Mesothelial cell of epicardium (in vitro differentiated cells): ENCODE measurements around the gene CSNK2A1. TPM values are rescaled to one million over a fixed set of nuclear protein-coding genes. Genes with fewer than 3 reads are reported as not detected.

Experiments used
- DNase-seq, 2 experiments: peaks; one replicate each; pipeline ENCODE4 v3.0.0; 2021; ENCODE audit warnings: low spot score in 2 of 2; ENCODE audit not compliant: unreplicated experiment in 2 of 2
- H3K27ac Mint-ChIP-seq: 2 replicates; pipeline ENCODE4 v1.8.0; 2021; ENCODE audit warnings: mixed read lengths
- H3K27me3 Mint-ChIP-seq: 2 replicates; pipeline ENCODE4 v1.8.0; 2021; ENCODE audit warnings: low read depth, mixed read lengths
- H3K36me3 Mint-ChIP-seq: 2 replicates; pipeline ENCODE4 v1.8.0; 2021; ENCODE audit warnings: mixed read lengths
- H3K4me1 Mint-ChIP-seq: 2 replicates; pipeline ENCODE4 v1.8.0; 2021; ENCODE audit warnings: mixed read lengths
- H3K4me3 Mint-ChIP-seq: 2 replicates; pipeline ENCODE4 v1.8.0; 2021; ENCODE audit warnings: mild to moderate bottlenecking, moderate library complexity, mixed read lengths
- H3K9me3 Mint-ChIP-seq: 2 replicates; pipeline ENCODE4 v1.8.0; 2021; ENCODE audit warnings: mixed read lengths
- total RNA-seq: library from RNA; stranded (reverse); gene quantifications from 3 replicates; pipeline ENCODE4 v1.2.1, GENCODE V29; 2021
- TF ChIP-seq, protein P1 (sequence below): fragments of 200-600 bp; sonication (generic); IDR thresholded peaks from one replicate; pipeline ENCODE4 v1.5.0; 2021; ENCODE audit warnings: antibody characterized with exemption; ENCODE audit not compliant: unreplicated experiment

CSNK2A1 gene
- total RNA-seq, 1 donor from 2014 or later: 164 TPM

- Mint-ChIP-seq H3K4me1 (peaks cover 4% of the 10 kb centered on the region), H3K27me3 (no peaks in the 10 kb centered on the region), H3K4me3 (no peak overlapping the region), H3K9me3 (peaks cover 19% of the 10 kb centered on the region), H3K36me3 (peaks cover 33% of the 10 kb centered on the region), H3K27ac (no peak overlapping the region)
- TF ChIP-seq, protein P1, sequence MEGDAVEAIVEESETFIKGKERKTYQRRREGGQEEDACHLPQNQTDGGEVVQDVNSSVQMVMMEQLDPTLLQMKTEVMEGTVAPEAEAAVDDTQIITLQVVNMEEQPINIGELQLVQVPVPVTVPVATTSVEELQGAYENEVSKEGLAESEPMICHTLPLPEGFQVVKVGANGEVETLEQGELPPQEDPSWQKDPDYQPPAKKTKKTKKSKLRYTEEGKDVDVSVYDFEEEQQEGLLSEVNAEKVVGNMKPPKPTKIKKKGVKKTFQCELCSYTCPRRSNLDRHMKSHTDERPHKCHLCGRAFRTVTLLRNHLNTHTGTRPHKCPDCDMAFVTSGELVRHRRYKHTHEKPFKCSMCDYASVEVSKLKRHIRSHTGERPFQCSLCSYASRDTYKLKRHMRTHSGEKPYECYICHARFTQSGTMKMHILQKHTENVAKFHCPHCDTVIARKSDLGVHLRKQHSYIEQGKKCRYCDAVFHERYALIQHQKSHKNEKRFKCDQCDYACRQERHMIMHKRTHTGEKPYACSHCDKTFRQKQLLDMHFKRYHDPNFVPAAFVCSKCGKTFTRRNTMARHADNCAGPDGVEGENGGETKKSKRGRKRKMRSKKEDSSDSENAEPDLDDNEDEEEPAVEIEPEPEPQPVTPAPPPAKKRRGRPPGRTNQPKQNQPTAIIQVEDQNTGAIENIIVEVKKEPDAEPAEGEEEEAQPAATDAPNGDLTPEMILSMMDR: no peak
- DNase-seq: no peak
Observed at GRCh38 chr20:530321-530720, 13.3 kb downstream of the CSNK2A1 start.

DNA sequence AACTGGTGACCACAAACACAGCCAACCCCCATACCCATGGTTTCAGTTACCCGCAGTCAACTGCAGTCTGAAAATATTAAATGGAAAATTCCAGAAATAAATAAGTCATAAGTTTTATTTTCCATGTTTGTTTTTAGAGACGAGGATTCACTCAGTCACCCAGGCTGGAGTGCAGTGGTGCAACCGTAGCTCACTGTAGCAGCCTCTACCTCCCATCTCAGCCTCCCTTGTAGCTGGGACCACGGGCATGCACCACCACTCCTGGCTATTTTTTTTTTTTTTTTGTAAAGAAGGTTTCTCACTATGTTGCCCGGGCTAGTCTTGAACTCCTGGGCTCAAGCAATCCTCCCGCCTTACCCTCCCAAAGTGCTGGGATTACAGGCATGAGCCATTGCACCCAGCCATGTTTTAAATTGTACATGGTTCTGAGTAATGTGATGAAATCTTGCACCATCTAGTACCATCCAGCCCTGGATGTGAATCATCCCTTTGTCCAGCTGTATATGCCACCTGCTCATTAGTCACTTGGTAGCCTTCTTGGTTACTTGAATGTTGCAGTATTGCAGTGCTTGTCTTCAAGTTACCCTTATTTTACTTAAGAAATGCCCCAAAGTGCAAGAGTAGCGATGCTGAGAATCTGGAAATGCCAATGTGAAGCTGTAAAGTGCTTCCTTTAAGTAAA, 14.5 kb downstream of the CSNK2A1 start:
- Mint-ChIP-seq H3K36me3 (peaks cover 39% of the 10 kb centered on the region), H3K27me3 (no peaks in the 10 kb centered on the region)

GRCh38 chr20:527571-527886, 16.1 kb downstream of the CSNK2A1 start:
- no peak overlapping the region for H3K27ac Mint-ChIP-seq
- DNase-seq: no peak
- H3K4me3 Mint-ChIP-seq: no peak overlapping the region
- H3K9me3 Mint-ChIP-seq: peaks cover 23% of the 10 kb centered on the region
- peaks cover 49% of the 10 kb centered on the region for H3K36me3 Mint-ChIP-seq
- peaks cover 4% of the 10 kb centered on the region for H3K4me1 Mint-ChIP-seq
- TF ChIP-seq, protein P1: no peak
- H3K27me3 Mint-ChIP-seq: no peaks in the 10 kb centered on the region

More for the DNA sequence above, 14.5 kb downstream of the CSNK2A1 start:
- H3K9me3 Mint-ChIP-seq: peaks cover 19% of the 10 kb centered on the region
- peaks cover 4% of the 10 kb centered on the region for H3K4me1 Mint-ChIP-seq
- DNase-seq: no peak
- TF ChIP-seq, protein P1: no peak
- H3K4me3 Mint-ChIP-seq: no peak overlapping the region
- no peak overlapping the region for H3K27ac Mint-ChIP-seq

GRCh38 chr20:521860-522259, 21.7 kb downstream of the CSNK2A1 start:
- TF ChIP-seq, protein P1: no peak
- H3K4me3 Mint-ChIP-seq: no peak overlapping the region
- peaks cover 36% of the 10 kb centered on the region for H3K9me3 Mint-ChIP-seq
- no peak for DNase-seq
- no peak overlapping the region for H3K27ac Mint-ChIP-seq
- H3K27me3 Mint-ChIP-seq: no peaks in the 10 kb centered on the region
- H3K36me3 Mint-ChIP-seq: peaks cover 62% of the 10 kb centered on the region
- H3K4me1 Mint-ChIP-seq: peaks cover 5% of the 10 kb centered on the region

DNA sequence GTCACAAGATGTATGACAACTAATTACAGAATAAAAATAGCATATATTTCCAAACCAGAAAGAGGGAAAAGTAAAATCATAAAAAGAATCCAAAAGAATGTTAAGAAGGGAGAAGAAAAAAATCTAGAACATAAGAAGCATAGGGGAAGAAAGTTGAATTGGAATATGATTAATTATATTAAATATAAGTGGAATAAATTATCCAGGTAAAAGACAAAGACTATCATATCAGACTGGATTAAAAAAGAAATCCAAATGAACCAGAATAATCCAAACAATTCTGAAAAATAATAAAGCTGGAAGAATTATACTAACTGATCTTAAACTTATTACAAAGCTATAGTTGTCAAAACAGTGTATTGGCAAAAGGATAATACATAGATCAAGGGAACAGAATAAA, 23.6 kb downstream of the CSNK2A1 start:
- Mint-ChIP-seq H3K9me3 (peaks cover 34% of the 10 kb centered on the region), H3K27ac (no peak overlapping the region), H3K4me3 (no peak overlapping the region), H3K36me3 (peaks cover 52% of the 10 kb centered on the region), H3K27me3 (no peaks in the 10 kb centered on the region), H3K4me1 (peaks cover 9% of the 10 kb centered on the region)
- TF ChIP-seq, protein P1: no peak
- DNase-seq: no peak
